Trophoblast cell (in vitro differentiated cells and primary cell): ENCODE measurements around the gene ENTHD1.
A peak's percentile ranks its signal among the peaks of the same experiment; 100 is the strongest.

Experiments used
- DNase-seq, 2 donors: peaks; one replicate each; pipeline ENCODE4 v3.0.0-alpha.2; 2016
- H2AFZ ChIP-seq: 2 replicates; pipeline ENCODE4 v1.6.1; 2013; ENCODE audit warnings: low read length, moderate library complexity, mild to moderate bottlenecking; ENCODE audit not compliant: insufficient read depth, poor library complexity
- H2AK5ac ChIP-seq: 2 replicates; pipeline ENCODE4 v1.6.1; 2013; ENCODE audit warnings: mild to moderate bottlenecking, low read length
- H2BK120ac ChIP-seq: 2 replicates; pipeline ENCODE4 v1.6.1; 2013; ENCODE audit warnings: low read length, mild to moderate bottlenecking, moderate library complexity; ENCODE audit not compliant: insufficient read depth, poor library complexity
- H2BK12ac ChIP-seq: 2 replicates; pipeline ENCODE4 v1.6.1; 2013; ENCODE audit warnings: mild to moderate bottlenecking, low read length, moderate library complexity
- H2BK5ac ChIP-seq: 2 replicates; pipeline ENCODE4 v1.6.1; 2013; ENCODE audit warnings: low read length, low read depth, moderate library complexity, mild to moderate bottlenecking; ENCODE audit not compliant: poor library complexity
- H3K14ac ChIP-seq: 2 replicates; pipeline ENCODE4 v1.6.1; 2013; ENCODE audit warnings: mild to moderate bottlenecking, low read length
- H3K18ac ChIP-seq: 2 replicates; pipeline ENCODE4 v1.6.1; 2013; ENCODE audit warnings: mild to moderate bottlenecking, low read length
- H3K23ac ChIP-seq: 2 replicates; pipeline ENCODE4 v1.6.1; 2013; ENCODE audit warnings: low read length
- H3K27ac ChIP-seq: 2 replicates; pipeline ENCODE4 v1.5.1; 2013; ENCODE audit warnings: low read depth, mild to moderate bottlenecking, inconsistent platforms, low read length, moderate library complexity
- H3K27me3 ChIP-seq: 2 replicates; pipeline ENCODE4 v1.6.1; 2013; ENCODE audit warnings: inconsistent platforms, mild to moderate bottlenecking, low read length, moderate library complexity; ENCODE audit not compliant: insufficient read depth
- H3K36me3 ChIP-seq, 2 experiments: 1 replicate in 1 of 2; 2 replicates in 1 of 2; pipeline ENCODE4 v1.6.1; 2013; ENCODE audit warnings: low read length in 2 of 2, mild to moderate bottlenecking in 2 of 2, moderate library complexity in 1 of 2; ENCODE audit not compliant: insufficient read depth in 2 of 2, control insufficient read depth in 1 of 2
- H3K4ac ChIP-seq: 2 replicates; pipeline ENCODE4 v1.6.1; 2013; ENCODE audit warnings: low read depth, mild to moderate bottlenecking, low read length, moderate library complexity
- H3K4me1 ChIP-seq, 2 experiments: 1 replicate in 1 of 2; 2 replicates in 1 of 2; pipeline ENCODE4 v1.6.1; 2013; ENCODE audit warnings: low read length in 2 of 2, mild to moderate bottlenecking in 2 of 2, moderate library complexity in 1 of 2; ENCODE audit not compliant: insufficient read depth in 2 of 2, control insufficient read depth in 1 of 2
- H3K4me2 ChIP-seq: 2 replicates; pipeline ENCODE4 v1.6.1; 2013; ENCODE audit warnings: inconsistent platforms, mild to moderate bottlenecking, low read length, moderate library complexity
- H3K4me3 ChIP-seq: 2 replicates; pipeline ENCODE4 v1.5.1; 2013; ENCODE audit warnings: mild to moderate bottlenecking, low read depth, low read length, inconsistent platforms
- H3K79me1 ChIP-seq: one replicate; pipeline ENCODE4 v1.6.1; 2013; ENCODE audit warnings: low read length
- H3K79me2 ChIP-seq: 2 replicates; pipeline ENCODE4 v1.6.1; 2013; ENCODE audit warnings: low read length, mild to moderate bottlenecking; ENCODE audit not compliant: control insufficient read depth, insufficient read depth, poor library complexity
- H3K9ac ChIP-seq: 2 replicates; pipeline ENCODE4 v1.6.1; 2013; ENCODE audit warnings: mild to moderate bottlenecking, low read length
- H3K9me3 ChIP-seq: 2 replicates; pipeline ENCODE4 v1.6.1; 2013; ENCODE audit warnings: low read depth, mild to moderate bottlenecking, control low read depth, inconsistent platforms, low read length; ENCODE audit not compliant: insufficient read depth
- H4K12ac ChIP-seq: 2 replicates; pipeline ENCODE4 v1.6.1; 2013; ENCODE audit warnings: low read depth, mild to moderate bottlenecking, low read length, moderate library complexity
- H4K8ac ChIP-seq: 2 replicates; pipeline ENCODE4 v1.6.1; 2013; ENCODE audit warnings: low read depth, mild to moderate bottlenecking, low read length, moderate library complexity
- H4K91ac ChIP-seq: one replicate; pipeline ENCODE4 v1.6.1; 2013; ENCODE audit warnings: low read depth, mild to moderate bottlenecking, low read length, moderate library complexity
- WGBS: extraction: QIAGEN DNeasy Blood & Tissue Kit; methylation state at CpG from one replicate; pipeline ENCODE4 v1.1.7; 2013; ENCODE audit warnings: missing lambda C conversion rate; ENCODE audit not compliant: insufficient read length, insufficient coverage; ENCODE audit errors: extremely low coverage; 5-methylcytosine and 5-hydroxymethylcytosine counted together

Gene ENTHD1

DNA sequence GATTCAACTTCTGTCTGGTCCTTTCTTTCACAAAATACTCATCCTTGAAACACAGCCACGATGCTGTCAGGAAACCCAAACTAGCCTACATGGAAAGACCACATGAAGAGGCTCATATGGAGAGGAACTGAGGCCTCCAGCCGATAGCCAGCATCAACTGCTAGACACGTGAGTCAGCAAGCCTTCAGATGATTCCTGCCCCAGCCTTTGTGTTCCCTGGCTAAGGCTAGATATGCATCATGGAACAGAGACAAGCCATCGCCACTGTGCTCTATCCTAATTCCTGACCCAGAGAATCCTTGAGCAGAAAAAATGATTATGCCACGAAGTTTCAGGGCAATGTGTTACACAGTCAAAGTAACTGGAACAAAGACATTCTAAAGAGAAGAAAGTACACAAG lies 75.5 kb downstream of the ENTHD1 start:
- Histone ChIP-seq H2AFZ (no peak overlapping the region), H3K27me3 (no peaks in the 10 kb centered on the region), H3K23ac (no peak overlapping the region), H3K27ac (no peak overlapping the region), H3K4me2 (no peak overlapping the region), H3K14ac (no peak overlapping the region), H2BK120ac (no peak overlapping the region), H3K36me3 (no peaks in the 10 kb centered on the region), H2AK5ac (no peak overlapping the region), H2BK5ac (no peak overlapping the region), H3K4me3 (no peak overlapping the region), H3K9me3 (no peaks in the 10 kb centered on the region), H2BK12ac (no peak overlapping the region), H4K12ac (no peak overlapping the region), H4K8ac (no peak overlapping the region), H3K4ac (no peak overlapping the region), H3K79me2 (no peaks in the 10 kb centered on the region), H3K79me1 (no peaks in the 10 kb centered on the region), H3K18ac (no peak overlapping the region), H3K4me1 (no peaks in the 10 kb centered on the region), H4K91ac (no peak overlapping the region), H3K9ac (no peak overlapping the region)
- no CpG with 5 or more reads among the region's 5 CpGs for WGBS
- peak in 1 of 2 donors; percentile 9 for DNase-seq

DNA sequence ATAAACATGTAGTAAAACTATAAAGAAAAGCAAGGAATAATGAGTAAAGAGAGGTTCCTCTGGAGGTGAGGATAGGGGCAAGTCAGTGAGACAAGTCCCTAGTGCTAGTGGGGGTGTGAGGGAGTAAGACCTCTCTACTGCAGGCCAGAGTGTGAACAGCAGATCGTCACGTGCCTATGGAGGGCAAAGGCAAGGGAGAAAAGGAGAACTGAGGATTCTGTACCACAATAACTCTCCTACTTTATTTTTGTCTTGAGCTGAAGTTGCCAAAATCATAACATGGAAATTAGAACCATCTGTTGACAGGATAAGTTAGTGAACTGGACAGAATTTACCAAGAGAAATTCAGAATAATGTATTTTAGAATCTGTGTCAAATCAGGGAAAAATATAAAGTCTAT lies 77.6 kb downstream of the ENTHD1 start:
- Histone ChIP-seq H4K91ac (no peak overlapping the region), H3K4me1 (no peaks in the 10 kb centered on the region), H3K4ac (no peak overlapping the region), H3K27ac (no peak overlapping the region), H3K27me3 (no peaks in the 10 kb centered on the region), H4K8ac (no peak overlapping the region), H3K9me3 (no peaks in the 10 kb centered on the region), H2BK5ac (no peak overlapping the region), H3K36me3 (no peaks in the 10 kb centered on the region), H2BK12ac (no peak overlapping the region), H3K4me2 (no peak overlapping the region), H3K23ac (no peak overlapping the region), H3K79me1 (no peaks in the 10 kb centered on the region), H3K9ac (no peak overlapping the region), H2BK120ac (no peak overlapping the region), H3K14ac (no peak overlapping the region), H3K79me2 (no peaks in the 10 kb centered on the region), H3K18ac (no peak overlapping the region), H3K4me3 (no peak overlapping the region), H2AK5ac (no peak overlapping the region), H2AFZ (no peak overlapping the region), H4K12ac (no peak overlapping the region)
- DNase-seq, result peak in 1 of 2 donors; percentile 3
- whole genome bisulfite sequencing, result no CpG with 5 or more reads among the region's 2 CpGs

DNA sequence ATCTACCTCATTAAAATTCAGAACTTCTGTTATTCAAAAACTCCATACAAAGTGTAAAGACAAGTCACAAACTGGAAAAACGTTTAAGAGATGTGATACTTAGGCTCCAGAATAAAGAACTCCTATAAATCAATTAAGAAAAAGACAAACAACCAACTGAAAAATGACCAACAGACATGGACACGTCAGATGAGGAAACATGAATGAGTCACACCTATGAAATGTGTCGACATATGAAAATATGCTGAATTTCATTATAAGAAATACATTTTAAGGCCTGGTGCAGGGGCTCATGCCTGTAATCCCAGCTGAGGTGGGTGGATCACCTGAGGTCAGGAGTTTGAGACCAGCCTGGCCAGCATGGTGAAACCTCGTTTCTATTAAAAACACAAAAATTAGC lies 78.7 kb downstream of the ENTHD1 start:
- H3K27me3 ChIP-seq, result no peaks in the 10 kb centered on the region
- H4K8ac ChIP-seq, result no peak overlapping the region
- no peaks in the 10 kb centered on the region for H3K4me1 ChIP-seq
- DNase-seq, result peak in 1 of 2 donors; percentile 22
- H3K4me2 ChIP-seq, result no peak overlapping the region
- H3K79me2 ChIP-seq, result no peaks in the 10 kb centered on the region
- H3K4me3 ChIP-seq, result no peak overlapping the region
- H4K12ac ChIP-seq, result no peak overlapping the region
- no peaks in the 10 kb centered on the region for H3K36me3 ChIP-seq
- H2BK5ac ChIP-seq, result no peak overlapping the region
- H4K91ac ChIP-seq, result no peak overlapping the region
- H3K14ac ChIP-seq, result no peak overlapping the region
- H2BK120ac ChIP-seq, result no peak overlapping the region
- H3K27ac ChIP-seq, result no peak overlapping the region
- no peak overlapping the region for H3K4ac ChIP-seq
- H3K9me3 ChIP-seq, result no peaks in the 10 kb centered on the region
- H3K18ac ChIP-seq, result no peak overlapping the region
- no peaks in the 10 kb centered on the region for H3K79me1 ChIP-seq
- no peak overlapping the region for H2AFZ ChIP-seq
- H2AK5ac ChIP-seq, result no peak overlapping the region
- WGBS, result no CpG with 5 or more reads among the region's 4 CpGs
- H3K9ac ChIP-seq, result no peak overlapping the region
- H3K23ac ChIP-seq, result no peak overlapping the region
- H2BK12ac ChIP-seq, result no peak overlapping the region

DNA sequence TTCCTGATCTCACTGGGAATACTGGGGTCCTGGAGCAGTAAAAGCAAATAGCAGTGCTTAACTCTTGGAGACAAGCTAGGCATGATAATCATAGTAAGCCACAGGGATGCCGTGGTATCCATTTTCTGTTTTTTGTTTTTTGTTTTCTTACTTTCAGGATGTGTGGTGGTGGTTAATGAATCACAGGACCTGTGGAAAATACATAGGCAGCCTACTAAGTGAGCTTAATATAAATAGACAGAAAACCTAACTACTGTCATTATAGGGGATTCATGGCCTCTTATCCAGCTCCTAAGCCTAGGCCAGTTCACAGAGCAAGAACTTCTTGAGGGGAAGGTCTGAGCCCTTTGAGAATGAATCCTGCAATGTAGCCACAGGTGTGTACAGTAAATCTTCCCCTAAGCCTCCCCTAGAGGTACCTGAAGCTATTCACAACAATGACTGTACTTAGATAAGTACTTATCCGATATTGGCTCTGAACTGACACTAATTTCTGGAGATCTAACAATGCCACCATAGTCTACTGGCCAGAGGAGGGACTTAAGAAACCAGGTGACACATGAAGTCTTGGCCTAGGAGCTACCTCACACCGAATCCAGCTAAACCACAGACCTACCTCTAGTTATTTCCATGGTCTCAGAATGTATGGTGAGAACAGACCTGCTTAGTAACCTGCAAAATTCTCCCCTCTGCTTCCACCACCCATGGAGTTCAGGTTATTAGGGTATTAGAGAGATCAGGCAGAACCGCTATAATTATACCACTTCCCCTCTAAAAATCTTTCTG lies 83.6 kb downstream of the ENTHD1 start:
- Histone ChIP-seq H3K18ac (no peak overlapping the region), H3K79me2 (no peaks in the 10 kb centered on the region), H3K79me1 (no peaks in the 10 kb centered on the region), H4K8ac (no peak overlapping the region), H3K4me3 (no peak overlapping the region), H2BK5ac (no peak overlapping the region), H4K12ac (no peak overlapping the region), H3K4me1 (no peaks in the 10 kb centered on the region), H3K9me3 (no peaks in the 10 kb centered on the region), H2BK120ac (no peak overlapping the region), H3K14ac (no peak overlapping the region), H3K36me3 (no peaks in the 10 kb centered on the region), H3K27me3 (no peaks in the 10 kb centered on the region), H3K9ac (no peak overlapping the region), H2AFZ (no peak overlapping the region), H4K91ac (no peak overlapping the region), H2BK12ac (no peak overlapping the region), H3K27ac (no peak overlapping the region), H3K23ac (no peak overlapping the region), H2AK5ac (no peak overlapping the region), H3K4me2 (no peak overlapping the region), H3K4ac (no peak overlapping the region)
- no peak for DNase-seq
- WGBS, result no CpG with 5 or more reads among the region's 4 CpGs
